HUES48 (cell line): ENCODE measurements around the gene TNS1.
"Not testable (repeated sequence)": the region's sequence is repeated elsewhere in the genome, so short reads cannot be mapped to it uniquely, and the experiment has no call there.

Source experiments
- H3K27ac ChIP-seq: one replicate; pipeline ENCODE4 v1.7.0; 2013; ENCODE audit warnings: low read depth, low read length, inconsistent platforms
- H3K27me3 ChIP-seq: 2 replicates; pipeline ENCODE4 v1.6.1; 2013; ENCODE audit warnings: mild to moderate bottlenecking, low read length; ENCODE audit not compliant: control insufficient read depth, insufficient read depth
- H3K36me3 ChIP-seq: 2 replicates; pipeline ENCODE4 v1.6.1; 2013; ENCODE audit warnings: low read length; ENCODE audit not compliant: control insufficient read depth, insufficient read depth
- H3K4me1 ChIP-seq: 2 replicates; pipeline ENCODE4 v1.6.1; 2013; ENCODE audit warnings: mild to moderate bottlenecking, low read length; ENCODE audit not compliant: control insufficient read depth, insufficient read depth
- H3K4me3 ChIP-seq: 2 replicates; pipeline ENCODE4 v1.5.1; 2013; ENCODE audit warnings: mild to moderate bottlenecking, low read depth, low read length
- H3K9ac ChIP-seq: 2 replicates; pipeline ENCODE4 v1.6.1; 2013; ENCODE audit warnings: mild to moderate bottlenecking, low read depth, low read length, moderate library complexity
- H3K9me3 ChIP-seq: 2 replicates; pipeline ENCODE4 v1.6.1; 2013; ENCODE audit warnings: low read length; ENCODE audit not compliant: control insufficient read depth, insufficient read depth

TNS1 gene

GRCh38 chr2:218021536-218022071 is 18.8 kb upstream of the TNS1 start:
- Histone ChIP-seq H3K27me3 (no peaks in the 10 kb centered on the region), H3K4me1 (0 out of 2 replicates have a peak, but pooled peaks cover 4% of the 10 kb centered on the region), H3K9ac (no peak overlapping the region), H3K9me3 (no peaks in the 10 kb centered on the region), H3K27ac (no peak overlapping the region), H3K4me3 (no peak overlapping the region), H3K36me3 (no peaks in the 10 kb centered on the region)

GRCh38 chr2:218020966-218021535 is 18.3 kb upstream of the TNS1 start:
- Histone ChIP-seq H3K4me3 (no peak overlapping the region), H3K9me3 (no peaks in the 10 kb centered on the region), H3K4me1 (0 out of 2 replicates have a peak, but pooled peaks cover 4% of the 10 kb centered on the region), H3K27me3 (no peaks in the 10 kb centered on the region), H3K27ac (no peak overlapping the region), H3K36me3 (no peaks in the 10 kb centered on the region), H3K9ac (no peak overlapping the region)

GRCh38 chr2:218020281-218020680 is 17.5 kb upstream of the TNS1 start:
- H3K9ac ChIP-seq = no peak overlapping the region

GRCh38 chr2:218019411-218020060 is 16.7 kb upstream of the TNS1 start:
- H3K27me3 ChIP-seq = no peaks in the 10 kb centered on the region
- H3K9ac ChIP-seq = no peak overlapping the region
- no peak overlapping the region for H3K4me3 ChIP-seq
- H3K4me1 ChIP-seq = no peaks in the 10 kb centered on the region
- H3K36me3 ChIP-seq = no peaks in the 10 kb centered on the region
- H3K27ac ChIP-seq = no peak overlapping the region
- H3K9me3 ChIP-seq = no peaks in the 10 kb centered on the region

More at GRCh38 chr2:218020281-218020680, 17.5 kb upstream of the TNS1 start:
- Histone ChIP-seq H3K9me3 (no peaks in the 10 kb centered on the region), H3K4me3 (no peak overlapping the region), H3K27me3 (no peaks in the 10 kb centered on the region), H3K36me3 (no peaks in the 10 kb centered on the region), H3K27ac (no peak overlapping the region), H3K4me1 (0 out of 2 replicates have a peak, but pooled peaks cover under 1% of the 10 kb centered on the region)

- H3K9me3 ChIP-seq, H3K27me3 ChIP-seq, H3K27ac ChIP-seq, H3K9ac ChIP-seq, H3K36me3 ChIP-seq, H3K4me3 ChIP-seq, H3K4me1 ChIP-seq: not testable (repeated sequence)
Measured at GRCh38 chr2:218018842-218019125, 16.0 kb upstream of the TNS1 start.

- no peak overlapping the region for H3K9ac ChIP-seq
- H3K27me3 ChIP-seq = peaks cover 3% of the 10 kb centered on the region; the same call in 1 of the 2 replicates
- no peaks in the 10 kb centered on the region for H3K36me3 ChIP-seq
- no peaks in the 10 kb centered on the region for H3K4me1 ChIP-seq
- H3K27ac ChIP-seq = no peak overlapping the region
- no peak overlapping the region for H3K4me3 ChIP-seq
- H3K9me3 ChIP-seq = no peaks in the 10 kb centered on the region
Measured at GRCh38 chr2:218017211-218018053, 14.6 kb upstream of the TNS1 start.

GRCh38 chr2:218016810-218017209 is 14.0 kb upstream of the TNS1 start:
- Histone ChIP-seq H3K27me3 (peaks cover 9% of the 10 kb centered on the region), H3K9ac (no peak overlapping the region), H3K36me3 (no peaks in the 10 kb centered on the region), H3K4me1 (no peaks in the 10 kb centered on the region), H3K27ac (no peak overlapping the region), H3K9me3 (no peaks in the 10 kb centered on the region), H3K4me3 (no peak overlapping the region)

- H3K27ac ChIP-seq = no peak overlapping the region
- no peaks in the 10 kb centered on the region for H3K36me3 ChIP-seq
- peaks cover 19% of the 10 kb centered on the region for H3K27me3 ChIP-seq
- no peaks in the 10 kb centered on the region for H3K9me3 ChIP-seq
- peaks cover 2% of the 10 kb centered on the region for H3K4me1 ChIP-seq
- H3K4me3 ChIP-seq = no peak overlapping the region
- no peak overlapping the region for H3K9ac ChIP-seq
Measured at GRCh38 chr2:218015586-218016521, 13.1 kb upstream of the TNS1 start.

- no peaks in the 10 kb centered on the region for H3K9me3 ChIP-seq
- H3K36me3 ChIP-seq = no peaks in the 10 kb centered on the region
- peaks cover 28% of the 10 kb centered on the region for H3K27me3 ChIP-seq
- no peak overlapping the region for H3K4me3 ChIP-seq
- H3K9ac ChIP-seq = no peak overlapping the region
- no peak overlapping the region for H3K27ac ChIP-seq
- peaks cover 5% of the 10 kb centered on the region for H3K4me1 ChIP-seq
Measured at GRCh38 chr2:218014706-218015585, 12.2 kb upstream of the TNS1 start.

GRCh38 chr2:218013289-218013688 is 10.5 kb upstream of the TNS1 start:
- peaks cover 44% of the 10 kb centered on the region for H3K27me3 ChIP-seq
- H3K4me1 ChIP-seq = peaks cover 5% of the 10 kb centered on the region
- no peak overlapping the region for H3K4me3 ChIP-seq
- H3K9me3 ChIP-seq = no peaks in the 10 kb centered on the region
- H3K9ac ChIP-seq = no peak overlapping the region
- H3K27ac ChIP-seq = no peak overlapping the region
- H3K36me3 ChIP-seq = no peaks in the 10 kb centered on the region
